GM12872 (cell line): ENCODE data around the gene COASY.

Source experiments
- CTCF ChIP-seq: IDR thresholded peaks from 3 replicates; pipeline ENCODE4 v1.5.1; 2011; ENCODE audit warnings: low read depth, mild to moderate bottlenecking, low read length, moderate library complexity; ENCODE audit not compliant: insufficient read depth

COASY gene

GRCh38 chr17:42584880-42585279 lies 22.9 kb downstream of the COASY start:
- TF ChIP-seq CTCF, result no peak

GRCh38 chr17:42585353-42585752 lies 23.4 kb downstream of the COASY start:
- TF ChIP-seq CTCF, result no peak

GRCh38 chr17:42586514-42587230 lies 24.7 kb downstream of the COASY start:
- no peak for TF ChIP-seq CTCF

- no peak for TF ChIP-seq CTCF
Measured at GRCh38 chr17:42590886-42591285, 28.9 kb downstream of the COASY start.

- no peak for TF ChIP-seq CTCF
Measured at GRCh38 chr17:42591411-42591810, 29.5 kb downstream of the COASY start.

- TF ChIP-seq CTCF, result no peak
Measured at GRCh38 chr17:42596386-42596785, 34.4 kb downstream of the COASY start.

GRCh38 chr17:42598905-42599304 lies 37.0 kb downstream of the COASY start:
- no peak for TF ChIP-seq CTCF
